T47D (cell line): ENCODE data around the gene TMEM243.
"Not testable (repeated sequence)": the region's sequence is repeated elsewhere in the genome, so short reads cannot be mapped to it uniquely, and the experiment has no call there.

Experiments used
- DNase-seq, 2 experiments: peaks; one replicate each; pipeline versions ENCODE4 v3.0.0 to v3.0.0-alpha.2; 2011 to 2012; ENCODE audit warnings: low read depth in 1 of 2, low spot score in 1 of 2
- JUND ChIP-seq: IDR thresholded peaks from 2 replicates; pipeline ENCODE4 v1.6.1; 2012; ENCODE audit warnings: low read depth
- in situ Hi-C: cut with HindIII; loops from 2 replicates; pipeline ENCODE4 v1.10.0; 2016; ENCODE audit warnings: low sequenced_read_pairs, low pct_unique_long_range_greater_than_20kb

Gene TMEM243

DNA sequence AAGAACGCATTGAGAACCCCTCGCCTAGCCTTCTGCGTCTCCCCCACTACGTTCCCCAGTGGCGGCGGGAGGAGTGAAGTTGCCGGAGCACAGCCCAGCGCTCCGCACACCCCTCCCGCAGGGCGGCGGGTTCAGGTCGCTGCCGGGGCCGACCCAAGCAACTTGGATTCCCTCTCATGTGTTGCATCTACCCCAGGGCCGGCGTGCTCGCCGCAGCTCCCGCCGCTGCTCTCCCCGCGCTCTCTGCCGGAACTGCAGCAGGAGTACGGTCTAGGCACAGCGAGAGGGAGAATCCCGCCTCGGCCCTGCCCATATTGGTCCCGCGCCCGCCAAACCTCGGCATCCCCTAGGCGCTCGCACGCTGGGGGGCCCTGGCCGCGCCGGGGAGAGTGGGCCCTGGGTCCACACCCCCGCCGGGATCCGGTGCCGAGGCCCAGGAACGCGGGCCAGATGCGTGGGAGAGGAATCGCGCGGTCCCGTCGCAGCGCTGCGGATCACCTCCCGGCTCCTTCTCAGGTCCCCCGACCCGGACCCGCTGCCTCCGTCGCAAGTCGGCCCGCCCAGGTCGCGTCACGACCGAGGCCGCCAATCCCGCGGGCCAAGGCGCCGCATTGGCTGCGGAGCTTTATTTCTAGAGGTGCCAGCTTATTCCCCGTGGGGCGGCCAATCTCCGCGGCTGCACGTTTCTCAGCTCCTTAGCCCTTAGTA, 648 bp upstream of the TMEM243 start:
- in situ Hi-C loops = no loop called here
- peak; percentile 89 to 90 for DNase-seq
- no peak for TF ChIP-seq JUND

DNA sequence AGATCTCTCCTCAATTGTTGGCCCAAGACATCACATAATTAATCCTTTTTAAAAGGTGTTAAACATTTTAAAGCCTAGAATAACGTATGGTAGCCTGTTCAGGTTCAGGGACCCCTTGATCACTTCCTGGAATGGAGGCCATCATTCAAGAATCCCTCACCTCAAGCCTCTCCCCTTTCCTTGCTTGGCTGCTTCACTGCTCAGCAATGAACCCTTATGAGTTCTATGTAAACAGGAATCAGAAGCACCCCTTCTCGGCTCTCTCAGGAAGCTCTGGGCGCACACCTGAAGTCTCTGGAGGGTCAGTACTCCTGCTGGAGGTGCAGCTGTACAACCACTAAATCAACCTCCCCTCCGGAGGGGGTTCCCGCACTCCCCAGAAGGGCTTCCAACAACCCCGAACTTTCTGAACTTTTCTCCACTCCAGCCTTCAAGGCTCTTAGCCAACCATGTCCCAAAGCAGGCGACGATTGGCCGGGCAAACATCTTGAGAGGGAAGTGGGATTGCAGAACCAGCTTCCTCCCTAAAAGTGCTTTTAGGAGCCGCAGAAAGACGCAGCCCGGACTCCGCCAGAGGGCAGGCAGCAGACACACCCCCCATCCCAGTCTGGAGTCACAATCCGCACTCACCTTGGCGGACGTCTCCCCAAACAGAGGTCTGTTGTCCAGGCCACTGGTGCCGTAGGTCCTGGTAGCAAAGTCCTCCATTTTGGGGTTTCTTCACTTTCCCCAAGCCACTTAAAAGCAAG, 562 bp downstream of the TMEM243 start:
- in situ Hi-C loops = no loop called here
- DNase-seq = peak; percentile 35 to 57
- TF ChIP-seq JUND = no peak

DNA sequence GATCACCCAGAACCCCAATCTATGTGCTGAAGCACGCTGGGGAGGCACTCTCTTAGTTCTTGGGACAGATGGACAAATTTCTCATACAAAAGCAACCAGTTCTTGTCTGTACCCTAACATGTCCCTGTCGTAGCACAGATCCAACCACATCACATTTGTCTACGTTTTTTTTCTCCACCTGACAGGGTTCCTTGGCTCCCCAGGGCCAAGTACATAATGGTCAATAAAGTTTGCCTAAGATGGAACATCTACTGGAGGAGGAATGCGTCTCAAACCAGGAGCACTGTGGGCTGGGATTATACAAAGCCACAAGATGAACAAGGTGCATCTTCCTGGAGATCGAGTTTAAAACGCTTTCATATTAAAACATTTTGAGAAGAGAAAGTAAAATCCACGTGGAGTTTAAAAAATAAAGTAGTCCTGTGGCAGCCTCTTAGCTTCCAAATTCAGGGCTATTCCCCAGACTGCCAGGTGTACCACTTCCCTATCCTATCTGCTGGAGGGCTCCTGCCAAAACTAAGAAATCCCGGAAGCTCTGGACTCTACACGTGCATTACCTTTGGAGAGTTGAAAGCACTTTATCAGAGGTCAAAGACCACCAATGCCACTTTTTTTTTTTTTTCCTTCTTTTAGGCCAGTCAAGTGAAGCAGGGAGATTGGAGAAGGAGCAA, 1.4 kb downstream of the TMEM243 start:
- no peak for DNase-seq
- in situ Hi-C loops = no loop called here
- no peak for TF ChIP-seq JUND

DNA sequence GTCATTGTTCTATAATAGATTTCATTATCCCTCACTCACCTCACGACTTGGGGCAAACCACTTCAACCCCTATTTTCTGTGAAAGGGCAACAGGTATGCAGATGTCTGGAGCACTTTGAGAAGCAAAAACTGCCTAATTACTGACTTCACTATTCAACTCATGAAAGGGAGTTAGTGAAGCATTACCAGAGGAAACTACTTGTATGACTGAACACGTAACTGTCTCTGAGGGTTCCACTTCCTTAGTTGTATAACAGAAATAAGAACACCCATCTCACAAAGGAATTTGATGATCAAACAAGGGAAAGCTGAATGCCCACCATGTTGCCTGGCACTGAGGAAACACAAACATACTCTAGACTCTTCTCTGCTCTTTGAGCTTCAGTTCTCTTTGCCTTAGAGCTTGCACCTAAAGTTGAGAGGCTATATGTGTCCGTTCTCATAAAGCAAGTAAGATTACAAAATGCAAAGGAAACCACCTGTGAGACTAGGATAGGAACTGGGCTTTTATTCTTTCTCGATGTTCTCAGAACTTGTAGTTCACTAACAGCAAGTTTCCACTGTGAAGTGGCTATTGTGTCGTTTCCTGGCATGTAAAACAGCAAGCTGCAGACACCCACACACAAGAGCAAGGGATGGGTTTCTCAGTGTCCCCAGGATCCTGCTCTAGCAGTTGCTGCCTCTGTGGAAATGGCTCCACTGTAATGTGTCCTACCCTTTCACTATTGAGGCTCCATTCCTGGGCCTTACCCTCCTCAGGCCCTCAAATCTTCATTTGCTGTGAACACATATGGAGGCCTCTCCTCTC, 2.6 kb downstream of the TMEM243 start:
- DNase-seq = no peak
- TF ChIP-seq JUND = no peak
- in situ Hi-C loops = no loop called here

DNA sequence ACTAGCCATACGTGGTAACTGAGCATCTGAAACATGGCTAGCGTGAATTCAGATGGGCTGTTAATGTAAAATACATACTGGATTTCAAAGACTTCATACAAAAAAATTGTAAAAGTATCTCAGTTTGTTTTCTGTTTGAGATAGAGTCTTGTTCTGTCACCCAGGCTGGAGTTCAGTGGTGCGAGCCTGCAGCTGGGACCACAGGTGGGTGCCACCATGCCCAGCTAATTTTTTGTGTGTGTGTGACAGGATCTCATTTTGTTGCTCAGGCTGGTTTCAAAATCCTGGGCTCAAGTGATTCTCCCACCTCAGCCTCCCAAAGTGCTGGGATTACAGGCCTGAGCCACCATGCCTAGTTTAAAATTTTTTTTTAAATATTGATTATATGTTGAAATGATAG, 4.5 kb downstream of the TMEM243 start:
- no peak for DNase-seq
- TF ChIP-seq JUND = no peak
- in situ Hi-C loops = no loop called here

DNA sequence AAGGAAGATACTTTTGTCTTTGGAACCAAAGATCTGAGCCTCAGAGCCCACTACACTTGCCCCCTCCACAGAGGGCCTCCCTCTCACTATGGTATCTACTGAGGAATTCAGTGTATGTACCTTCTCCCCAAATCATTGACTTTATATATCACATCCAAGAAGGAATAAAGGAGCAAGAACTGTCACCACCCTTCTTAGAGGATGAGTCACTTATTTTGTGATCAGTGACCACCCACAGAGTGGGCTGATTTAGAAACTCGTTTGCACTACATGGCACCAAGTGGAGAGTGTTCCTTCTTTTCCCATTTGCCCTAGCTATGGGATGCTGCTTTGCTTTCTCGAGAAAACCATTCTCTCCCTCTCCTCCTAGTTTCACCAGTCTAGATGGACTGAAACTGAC, 5.7 kb downstream of the TMEM243 start:
- TF ChIP-seq JUND = no peak
- DNase-seq = no peak
- in situ Hi-C loops = no loop called here

DNA sequence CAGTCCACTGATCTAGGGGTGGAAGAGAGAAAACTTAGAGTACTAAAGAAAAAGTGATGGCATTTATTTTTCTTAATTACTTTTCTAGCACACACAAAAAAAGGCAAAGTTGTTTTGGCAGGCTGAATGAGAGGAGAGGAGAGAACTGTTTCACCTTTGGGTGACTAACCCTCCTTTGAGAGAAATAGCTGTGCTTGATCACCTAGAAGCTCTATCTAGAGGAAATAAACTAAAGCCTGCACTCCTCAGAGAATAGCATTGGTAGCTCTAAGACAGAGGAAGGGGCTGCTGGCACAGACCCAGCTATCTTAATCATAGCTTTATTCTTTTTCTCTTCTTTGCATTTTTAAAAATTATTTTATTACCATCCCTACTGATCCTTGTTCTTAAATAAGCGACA, 6.3 kb downstream of the TMEM243 start:
- in situ Hi-C loops = no loop called here
- DNase-seq = no peak
- TF ChIP-seq JUND = no peak

DNA sequence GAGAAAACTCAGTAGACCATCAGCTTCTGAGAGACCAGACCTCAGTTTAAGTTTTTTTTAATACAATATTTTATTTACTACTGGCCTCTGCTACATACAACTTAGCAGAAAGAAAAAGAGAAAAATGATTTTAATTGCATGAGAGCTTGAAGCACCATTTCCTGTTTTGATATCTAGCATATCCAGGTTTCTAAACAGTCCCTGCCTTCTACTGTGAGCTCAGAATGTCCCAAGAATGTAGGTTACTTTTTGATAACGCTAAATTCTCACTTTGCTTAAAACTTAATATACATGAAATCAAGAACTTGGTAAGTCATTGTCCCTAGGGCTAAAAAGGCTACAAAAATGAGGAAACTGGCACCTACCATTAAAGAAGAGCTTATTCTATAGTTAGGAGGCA, 7.0 kb downstream of the TMEM243 start:
- in situ Hi-C loops = no loop called here
- DNase-seq = no peak
- no peak for TF ChIP-seq JUND

DNA sequence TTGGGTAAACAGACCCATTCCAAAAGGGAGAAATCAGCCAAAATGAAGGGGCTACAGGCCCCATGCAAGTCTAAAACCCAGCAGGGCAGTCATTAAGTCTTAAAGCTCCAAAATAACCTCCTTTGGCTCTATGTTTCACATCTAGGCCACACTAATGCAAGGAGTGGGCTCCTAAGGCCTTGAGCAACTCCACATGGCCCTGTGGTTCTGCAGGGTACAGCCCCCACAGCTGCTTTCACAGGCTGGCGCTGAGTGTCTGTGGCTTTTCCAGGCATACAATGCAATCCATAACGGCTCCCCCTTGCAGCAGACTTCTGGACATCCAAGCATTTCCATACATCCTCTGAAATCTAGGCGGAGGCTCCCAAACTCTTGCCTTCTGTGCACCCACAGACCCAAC, 9.0 kb downstream of the TMEM243 start:
- no peak for TF ChIP-seq JUND
- in situ Hi-C loops = no loop called here
- no peak for DNase-seq

DNA sequence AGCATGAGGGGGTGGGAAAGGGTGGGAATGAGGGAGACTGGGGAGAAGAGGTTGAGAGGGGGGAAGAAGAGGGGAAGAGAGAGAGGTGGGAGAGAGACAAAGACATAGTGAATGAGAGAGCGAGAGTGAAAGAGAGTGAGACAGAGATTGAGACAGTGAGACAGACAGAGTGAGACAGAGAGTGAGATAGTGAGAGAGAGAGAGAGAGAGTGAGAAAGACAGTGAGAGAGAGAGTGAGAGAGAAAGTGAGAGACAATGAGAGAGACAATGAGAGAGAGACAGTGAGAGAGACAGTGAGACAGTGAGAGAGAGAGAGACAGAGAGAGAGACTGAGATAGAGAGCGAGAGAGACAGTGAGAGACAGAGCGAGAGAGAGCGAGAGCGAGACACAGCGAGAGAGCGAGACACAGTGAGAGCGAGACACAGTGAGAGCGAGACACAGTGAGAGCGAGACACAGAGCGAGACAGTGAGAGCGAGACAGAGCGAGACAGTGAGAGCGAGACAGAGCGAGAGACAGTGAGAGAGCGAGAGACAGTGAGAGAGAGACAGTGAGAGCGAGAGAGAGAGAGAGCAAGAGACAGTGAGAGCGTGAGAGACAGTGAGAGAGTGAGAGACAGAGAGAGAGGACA, 10.1 kb downstream of the TMEM243 start:
- in situ Hi-C loops = no loop called here
- DNase-seq = no peak
- no peak for TF ChIP-seq JUND

DNA sequence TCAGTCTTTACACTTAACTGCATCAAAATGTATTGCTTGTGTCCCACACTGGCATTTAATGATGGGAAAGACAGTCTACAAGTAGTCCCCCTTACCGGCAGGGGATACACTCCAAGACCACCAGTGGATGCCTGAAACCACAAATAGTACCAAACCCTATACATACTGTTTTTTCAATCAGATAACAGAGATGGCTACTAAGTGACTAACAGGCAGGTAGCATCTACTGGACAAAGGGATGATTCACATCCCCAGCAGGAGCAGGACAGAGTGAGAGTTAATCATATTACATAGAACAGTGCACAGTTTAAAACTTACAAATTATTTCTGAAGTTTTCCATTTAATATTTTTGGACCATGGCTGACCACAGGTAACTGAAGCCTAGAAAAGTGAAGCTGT, 13.2 kb downstream of the TMEM243 start:
- in situ Hi-C loops = no loop called here
- no peak for TF ChIP-seq JUND
- no peak for DNase-seq

DNA sequence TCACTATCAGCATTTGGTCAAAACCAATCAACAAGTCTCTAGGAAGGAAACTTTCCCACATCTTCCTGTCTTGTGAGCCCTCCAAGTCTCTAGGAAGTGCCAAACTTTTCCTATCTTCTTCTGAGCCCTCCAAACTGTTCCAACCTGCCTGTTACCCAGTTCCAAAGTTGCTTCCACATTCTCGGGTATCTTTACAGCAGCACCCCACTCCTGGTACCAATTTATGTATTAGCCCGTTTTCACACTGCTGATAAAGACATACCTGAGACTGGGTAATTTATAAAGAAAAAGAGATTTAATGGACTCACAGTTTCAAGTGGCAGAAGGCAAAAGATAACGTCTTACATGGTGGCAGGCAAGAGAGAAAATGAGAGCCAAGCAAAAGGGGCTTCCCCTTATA, 13.8 kb downstream of the TMEM243 start:
- DNase-seq, in situ Hi-C loops: not testable (repeated sequence)
